ENCODE data around the gene MYH1. TPM values are rescaled to one million over a fixed set of nuclear protein-coding genes. Genes with fewer than 3 reads are reported as not detected.

Gene MYH1
- total and polyA plus RNA-seq, 2 of the 13 experiments (the other 11 are each of a cell fraction or from before 2014, with no cell fraction given): 0.01 TPM; not detected in 1

DNA sequence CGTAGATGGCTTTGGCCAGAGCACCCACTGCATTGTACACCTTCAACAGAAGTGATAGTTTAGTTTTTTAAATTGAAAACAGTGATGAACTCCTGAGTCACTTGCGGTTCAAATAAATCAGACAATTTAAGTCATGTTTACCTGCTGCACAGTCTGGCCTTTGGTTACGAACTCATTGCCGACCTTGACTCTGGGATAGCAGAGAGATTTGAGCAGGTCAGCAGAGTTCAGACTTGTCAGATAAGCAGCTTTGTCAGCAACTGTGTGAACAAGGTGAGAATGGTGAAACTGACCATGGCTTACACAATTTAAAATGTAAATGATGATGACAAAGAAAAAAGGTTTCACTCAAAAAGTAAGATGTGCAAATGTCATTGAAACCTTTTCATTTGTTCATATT, 58.3 kb downstream of the MYH1 start (continued):
- peak; percentile 41; the same call in 1 of the 2 replicates for TF ChIP-seq CEBPB (IDR thresholded peaks at IDR 0.05; ENCODE audit: borderline replicate concordance, low read depth, low read length)
- TF ChIP-seq, protein P1, sequence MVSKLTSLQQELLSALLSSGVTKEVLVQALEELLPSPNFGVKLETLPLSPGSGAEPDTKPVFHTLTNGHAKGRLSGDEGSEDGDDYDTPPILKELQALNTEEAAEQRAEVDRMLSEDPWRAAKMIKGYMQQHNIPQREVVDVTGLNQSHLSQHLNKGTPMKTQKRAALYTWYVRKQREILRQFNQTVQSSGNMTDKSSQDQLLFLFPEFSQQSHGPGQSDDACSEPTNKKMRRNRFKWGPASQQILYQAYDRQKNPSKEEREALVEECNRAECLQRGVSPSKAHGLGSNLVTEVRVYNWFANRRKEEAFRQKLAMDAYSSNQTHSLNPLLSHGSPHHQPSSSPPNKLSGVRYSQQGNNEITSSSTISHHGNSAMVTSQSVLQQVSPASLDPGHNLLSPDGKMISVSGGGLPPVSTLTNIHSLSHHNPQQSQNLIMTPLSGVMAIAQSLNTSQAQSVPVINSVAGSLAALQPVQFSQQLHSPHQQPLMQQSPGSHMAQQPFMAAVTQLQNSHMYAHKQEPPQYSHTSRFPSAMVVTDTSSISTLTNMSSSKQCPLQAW (CRISPR knock-in tag; IDR thresholded peaks at IDR 0.05): peak; percentile 29; the same call in 1 of the 2 replicates
- TF ChIP-seq, protein P2, sequence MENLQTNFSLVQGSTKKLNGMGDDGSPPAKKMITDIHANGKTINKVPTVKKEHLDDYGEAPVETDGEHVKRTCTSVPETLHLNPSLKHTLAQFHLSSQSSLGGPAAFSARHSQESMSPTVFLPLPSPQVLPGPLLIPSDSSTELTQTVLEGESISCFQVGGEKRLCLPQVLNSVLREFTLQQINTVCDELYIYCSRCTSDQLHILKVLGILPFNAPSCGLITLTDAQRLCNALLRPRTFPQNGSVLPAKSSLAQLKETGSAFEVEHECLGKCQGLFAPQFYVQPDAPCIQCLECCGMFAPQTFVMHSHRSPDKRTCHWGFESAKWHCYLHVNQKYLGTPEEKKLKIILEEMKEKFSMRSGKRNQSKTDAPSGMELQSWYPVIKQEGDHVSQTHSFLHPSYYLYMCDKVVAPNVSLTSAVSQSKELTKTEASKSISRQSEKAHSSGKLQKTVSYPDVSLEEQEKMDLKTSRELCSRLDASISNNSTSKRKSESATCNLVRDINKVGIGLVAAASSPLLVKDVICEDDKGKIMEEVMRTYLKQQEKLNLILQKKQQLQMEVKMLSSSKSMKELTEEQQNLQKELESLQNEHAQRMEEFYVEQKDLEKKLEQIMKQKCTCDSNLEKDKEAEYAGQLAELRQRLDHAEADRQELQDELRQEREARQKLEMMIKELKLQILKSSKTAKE (CRISPR knock-in tag; IDR thresholded peaks at IDR 0.05; ENCODE audit: borderline replicate concordance): peak; percentile 51
- no peak for TF ChIP-seq ZNF746 (CRISPR knock-in tag; IDR thresholded peaks at IDR 0.05)
- 0 out of 2 replicates have a peak, but pooled peaks have one; percentile 28 for TF ChIP-seq ZNF7 (CRISPR knock-in tag; IDR thresholded peaks at IDR 0.05)
- peak; percentile 46; the same call in 1 of the 2 replicates for TF ChIP-seq PITX1 (CRISPR knock-in tag; IDR thresholded peaks at IDR 0.05)
- peak; percentile 66 for TF ChIP-seq BCL6 (CRISPR knock-in tag; IDR thresholded peaks at IDR 0.05)
- TF ChIP-seq ZNF205 (CRISPR knock-in tag; IDR thresholded peaks at IDR 0.05): no peak
- no peak for TF ChIP-seq NFIB (CRISPR knock-in tag; IDR thresholded peaks at IDR 0.05; ENCODE audit: borderline replicate concordance)
- peak; percentile 75 for TF ChIP-seq MAFF (IDR thresholded peaks at IDR 0.05; ENCODE audit: low read depth, low read length)
- TF ChIP-seq ZFP37 (CRISPR knock-in tag; IDR thresholded peaks at IDR 0.05; ENCODE audit: borderline replicate concordance): no peak
- peak; percentile 55; the same call in 1 of the 2 replicates for TF ChIP-seq HHEX (CRISPR knock-in tag; IDR thresholded peaks at IDR 0.05)
- TF ChIP-seq NR2F2 (IDR thresholded peaks at IDR 0.05; ENCODE audit: borderline replicate concordance, low read depth): peak; percentile 77
- TF ChIP-seq LCORL (IDR thresholded peaks at IDR 0.05): no peak
- TF ChIP-seq LCORL (CRISPR knock-in tag; IDR thresholded peaks at IDR 0.05): 0 out of 2 replicates have a peak, but pooled peaks have one; percentile 21
- TF ChIP-seq EP300 (IDR thresholded peaks at IDR 0.05; ENCODE audit: low read depth in 2 of 2, low read length in 2 of 2): peak in 1 of 2 experiments; percentile 30; a peak in 1 of 4 replicates
- TF ChIP-seq EP300 (CRISPR knock-in tag; IDR thresholded peaks at IDR 0.05; ENCODE audit: borderline replicate concordance): no peak
- no peak for TF ChIP-seq ZNF616 (CRISPR knock-in tag; IDR thresholded peaks at IDR 0.05; ENCODE audit: low read depth)
- peak; percentile 95 for TF ChIP-seq RARA (CRISPR knock-in tag; IDR thresholded peaks at IDR 0.05)
- TF ChIP-seq FOXJ3 (CRISPR knock-in tag; IDR thresholded peaks at IDR 0.05; ENCODE audit: borderline replicate concordance): no peak
- peak; percentile 73 for TF ChIP-seq TBX2 (CRISPR knock-in tag; IDR thresholded peaks at IDR 0.05; ENCODE audit: borderline replicate concordance)
- TF ChIP-seq RXRB (CRISPR knock-in tag; IDR thresholded peaks at IDR 0.05; ENCODE audit: borderline replicate concordance): peak; percentile 86
- TF ChIP-seq NCOA2 (CRISPR knock-in tag; IDR thresholded peaks at IDR 0.05): peak; percentile 30; the same call in 1 of the 2 replicates
- TF ChIP-seq PCBP1 (IDR thresholded peaks at IDR 0.05; ENCODE audit: borderline replicate concordance, low read depth, low read length): no peak
- TF ChIP-seq SSRP1 (CRISPR knock-in tag; IDR thresholded peaks at IDR 0.05): no peak
- 0 out of 2 replicates have a peak, but pooled peaks have one; percentile 26 for TF ChIP-seq MEF2D (CRISPR knock-in tag; IDR thresholded peaks at IDR 0.05)
- peak; percentile 64; the same call in 1 of the 2 replicates for TF ChIP-seq FOXO1 (CRISPR knock-in tag; IDR thresholded peaks at IDR 0.05)
- TF ChIP-seq FOXA1 (IDR thresholded peaks at IDR 0.05): no peak
- TF ChIP-seq FOXA1 (CRISPR knock-in tag; IDR thresholded peaks at IDR 0.05): peak; percentile 74
- TF ChIP-seq, protein P3, sequence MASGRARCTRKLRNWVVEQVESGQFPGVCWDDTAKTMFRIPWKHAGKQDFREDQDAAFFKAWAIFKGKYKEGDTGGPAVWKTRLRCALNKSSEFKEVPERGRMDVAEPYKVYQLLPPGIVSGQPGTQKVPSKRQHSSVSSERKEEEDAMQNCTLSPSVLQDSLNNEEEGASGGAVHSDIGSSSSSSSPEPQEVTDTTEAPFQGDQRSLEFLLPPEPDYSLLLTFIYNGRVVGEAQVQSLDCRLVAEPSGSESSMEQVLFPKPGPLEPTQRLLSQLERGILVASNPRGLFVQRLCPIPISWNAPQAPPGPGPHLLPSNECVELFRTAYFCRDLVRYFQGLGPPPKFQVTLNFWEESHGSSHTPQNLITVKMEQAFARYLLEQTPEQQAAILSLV (CRISPR knock-in tag; IDR thresholded peaks at IDR 0.05; ENCODE audit: borderline replicate concordance): no peak
